Keratinocyte (primary cell): ENCODE measurements around the gene CFAP157. TPM values are rescaled to one million over a fixed set of nuclear protein-coding genes. Genes with fewer than 3 reads are reported as not detected.

Experiments used
- DNase-seq: peaks from one replicate; pipeline ENCODE4 v3.0.0-alpha.2; 2011; ENCODE audit warnings: low read depth, missing footprints, low spot score
- FAIRE-seq: peaks from 2 replicates; lab custom pipeline; 2011; peaks lifted over from hg19 to GRCh38; lab: Jason Lieb, UNC
- H2AFZ ChIP-seq: 2 replicates; pipeline ENCODE4 v1.6.0; 2012; ENCODE audit warnings: low read length, control low read depth, inconsistent platforms; ENCODE audit not compliant: control insufficient read depth
- H3K27ac ChIP-seq: 2 replicates; pipeline ENCODE4 v1.5.1; 2011; ENCODE audit warnings: low read length; ENCODE audit not compliant: control insufficient read depth, insufficient read depth
- H3K27me3 ChIP-seq: 3 replicates; pipeline ENCODE4 v1.6.0; 2011; ENCODE audit warnings: low read length; ENCODE audit not compliant: control insufficient read depth, insufficient read depth; ENCODE audit errors: extremely low read depth
- H3K36me3 ChIP-seq, 2 experiments: 2 replicates in 1 of 2; 3 replicates in 1 of 2; pipeline ENCODE4 v1.5.1; 2011; ENCODE audit warnings: low read length in 2 of 2, mild to moderate bottlenecking in 1 of 2; ENCODE audit not compliant: control insufficient read depth in 2 of 2, insufficient read depth in 2 of 2; ENCODE audit errors: extremely low read depth in 1 of 2
- H3K4me1 ChIP-seq: 3 replicates; pipeline ENCODE4 v1.5.1; 2011; ENCODE audit warnings: low read length; ENCODE audit not compliant: control insufficient read depth, insufficient read depth; ENCODE audit errors: extremely low read depth
- H3K4me2 ChIP-seq: 3 replicates; pipeline ENCODE4 v1.6.0; 2011; ENCODE audit warnings: low read depth, low read length; ENCODE audit not compliant: control insufficient read depth, insufficient read depth; ENCODE audit errors: extremely low read depth
- H3K4me3 ChIP-seq, 3 experiments: fragments of 200-600 bp in 1 of 3; sonication (generic) in 1 of 3; 2 replicates in 2 of 3; 3 replicates in 1 of 3; pipeline ENCODE4 v1.5.1; 2011 to 2016; ENCODE audit warnings: low read length in 3 of 3, mild to moderate bottlenecking in 3 of 3, control low read depth in 2 of 3, inconsistent platforms in 1 of 3, low read depth in 1 of 3, mixed read lengths in 1 of 3, mixed run types in 1 of 3, moderate library complexity in 1 of 3; ENCODE audit not compliant: control insufficient read depth in 2 of 3, insufficient read depth in 2 of 3; ENCODE audit errors: extremely low read depth in 1 of 3
- H3K79me2 ChIP-seq: 2 replicates; pipeline ENCODE4 v1.6.0; 2012; ENCODE audit warnings: low read length; ENCODE audit not compliant: control insufficient read depth, insufficient read depth
- H3K9ac ChIP-seq: 3 replicates; pipeline ENCODE4 v1.6.0; 2011; ENCODE audit warnings: low read length; ENCODE audit not compliant: control insufficient read depth, insufficient read depth; ENCODE audit errors: extremely low read depth
- H3K9me1 ChIP-seq: 3 replicates; pipeline ENCODE4 v1.6.0; 2011; ENCODE audit warnings: low read length; ENCODE audit not compliant: control insufficient read depth, insufficient read depth; ENCODE audit errors: extremely low read depth
- H3K9me3 ChIP-seq: 2 replicates; pipeline ENCODE4 v1.5.1; 2012; ENCODE audit warnings: low read depth, low read length; ENCODE audit not compliant: control insufficient read depth
- H4K20me1 ChIP-seq: 3 replicates; pipeline ENCODE4 v1.6.0; 2011; ENCODE audit warnings: low read length; ENCODE audit not compliant: control insufficient read depth, insufficient read depth; ENCODE audit errors: extremely low read depth
- EZH2 ChIP-seq: IDR thresholded peaks from one replicate; pipeline ENCODE4 v1.6.1; 2012; ENCODE audit warnings: inconsistent platforms, mild to moderate bottlenecking, low read length, moderate library complexity
- dilution Hi-C: fragments of 300-500 bp; cut with MboI; formaldehyde crosslinking; loops from one replicate; pipeline ENCODE4 v1.7.0; 2020; ENCODE audit warnings: low sequenced_read_pairs; ENCODE audit not compliant: extremely low pct_ligation_motif_present
- polyA plus RNA-seq, 5 experiments: library from polyadenylated mRNA; depleted of rRNA in 3 of 5; stranded (reverse) in 3 of 5; stranded (forward) in 1 of 5; unstranded in 1 of 5; fragments of >200 nt; gene quantifications; 1 replicate in 1 of 5; 2 replicates in 3 of 5; 3 replicates in 1 of 5; pipeline versions ENCODE4 v1.2.1 to v1.2.3, GENCODE V29; 2011 to 2012; ENCODE audit warnings: missing spikeins in 2 of 5, low read depth in 1 of 5, low replicate concordance in 1 of 5
- TF ChIP-seq, protein P1 (sequence below), 3 experiments: IDR thresholded peaks in 1 of 3; conservative IDR thresholded peaks in 1 of 3; optimal IDR thresholded peaks in 1 of 3; 2 replicates in 2 of 3; 3 replicates in 1 of 3; pipeline versions ENCODE3 to v1.5.1; 2011; ENCODE audit warnings: low read length in 3 of 3, mild to moderate bottlenecking in 3 of 3, moderate library complexity in 2 of 3, control low read depth in 1 of 3, inconsistent platforms in 1 of 3; ENCODE audit not compliant: insufficient read depth in 2 of 3; ENCODE audit errors: extremely low read depth in 1 of 3

The CFAP157 gene
- polyA plus RNA-seq, 1 donor (not counting 4 experiments of a cell fraction or from before 2014, with no cell fraction given): not detected

DNA sequence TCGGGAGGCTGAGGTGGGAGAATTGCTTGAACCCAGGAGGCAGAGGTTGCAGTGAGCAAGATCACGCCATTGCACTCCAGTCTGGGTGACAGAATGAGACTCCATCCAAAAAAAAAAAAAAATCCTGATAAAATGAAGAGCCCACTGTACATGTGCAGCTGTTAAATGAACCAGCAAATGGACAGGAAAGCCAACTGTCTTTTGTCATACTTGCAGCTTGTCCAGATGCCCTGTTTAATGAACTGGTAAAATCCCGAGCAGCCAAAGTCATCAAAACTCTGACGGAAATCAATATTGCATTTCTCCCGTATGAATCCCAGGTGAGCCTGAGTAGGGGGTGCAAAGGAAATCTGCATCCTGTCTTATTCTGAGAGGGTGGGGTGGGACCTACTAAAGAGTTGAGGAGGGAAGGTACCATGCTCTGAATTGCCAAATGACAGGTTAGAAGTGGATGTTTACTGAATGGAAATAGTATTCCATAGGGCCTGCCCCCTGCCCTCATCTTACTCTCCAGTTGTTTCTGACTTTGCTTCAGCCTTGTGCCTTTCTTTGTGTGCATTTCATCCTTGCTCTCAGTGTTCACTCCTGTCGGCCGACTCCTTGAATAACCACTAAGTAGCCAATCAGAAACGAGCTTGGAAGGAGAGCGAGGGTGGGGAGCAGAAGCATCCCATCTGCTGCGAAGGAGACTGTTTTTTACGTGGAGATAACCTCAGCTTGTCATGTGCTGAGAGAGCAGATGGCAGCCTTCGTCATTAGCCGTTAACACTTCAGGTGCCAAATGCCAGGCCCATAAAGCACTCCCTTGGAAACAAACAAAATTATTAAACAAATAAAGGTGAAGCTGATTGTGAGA lies 45.7 kb upstream of the CFAP157 start:
- Histone ChIP-seq H3K79me2 (no peaks in the 10 kb centered on the region), H4K20me1 (no peaks in the 10 kb centered on the region), H3K9me1 (no peaks in the 10 kb centered on the region), H3K4me3 (no peak overlapping the region), H3K36me3 (peaks cover 26 to 35% of the 10 kb centered on the region in 2 experiments), H3K9ac (no peak overlapping the region), H3K4me1 (no peaks in the 10 kb centered on the region), H3K27ac (no peak overlapping the region), H3K4me2 (no peak overlapping the region), H3K27me3 (no peaks in the 10 kb centered on the region), H2AFZ (no peak overlapping the region), H3K9me3 (no peaks in the 10 kb centered on the region)
- FAIRE-seq (no peak), DNase-seq (no peak)
- dilution Hi-C loops: no loop called here
- TF ChIP-seq, protein P1, sequence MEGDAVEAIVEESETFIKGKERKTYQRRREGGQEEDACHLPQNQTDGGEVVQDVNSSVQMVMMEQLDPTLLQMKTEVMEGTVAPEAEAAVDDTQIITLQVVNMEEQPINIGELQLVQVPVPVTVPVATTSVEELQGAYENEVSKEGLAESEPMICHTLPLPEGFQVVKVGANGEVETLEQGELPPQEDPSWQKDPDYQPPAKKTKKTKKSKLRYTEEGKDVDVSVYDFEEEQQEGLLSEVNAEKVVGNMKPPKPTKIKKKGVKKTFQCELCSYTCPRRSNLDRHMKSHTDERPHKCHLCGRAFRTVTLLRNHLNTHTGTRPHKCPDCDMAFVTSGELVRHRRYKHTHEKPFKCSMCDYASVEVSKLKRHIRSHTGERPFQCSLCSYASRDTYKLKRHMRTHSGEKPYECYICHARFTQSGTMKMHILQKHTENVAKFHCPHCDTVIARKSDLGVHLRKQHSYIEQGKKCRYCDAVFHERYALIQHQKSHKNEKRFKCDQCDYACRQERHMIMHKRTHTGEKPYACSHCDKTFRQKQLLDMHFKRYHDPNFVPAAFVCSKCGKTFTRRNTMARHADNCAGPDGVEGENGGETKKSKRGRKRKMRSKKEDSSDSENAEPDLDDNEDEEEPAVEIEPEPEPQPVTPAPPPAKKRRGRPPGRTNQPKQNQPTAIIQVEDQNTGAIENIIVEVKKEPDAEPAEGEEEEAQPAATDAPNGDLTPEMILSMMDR (optimal IDR thresholded peaks at IDR 0.05 in 1 of 3, IDR thresholded peaks at IDR 0.05 in 1 of 3, conservative IDR thresholded peaks at IDR 0.05 in 1 of 3; ENCODE audit: extremely low read depth in 1 of 3, insufficient read depth in 2 of 3, low read length in 3 of 3): no peak
- no peak for TF ChIP-seq EZH2

DNA sequence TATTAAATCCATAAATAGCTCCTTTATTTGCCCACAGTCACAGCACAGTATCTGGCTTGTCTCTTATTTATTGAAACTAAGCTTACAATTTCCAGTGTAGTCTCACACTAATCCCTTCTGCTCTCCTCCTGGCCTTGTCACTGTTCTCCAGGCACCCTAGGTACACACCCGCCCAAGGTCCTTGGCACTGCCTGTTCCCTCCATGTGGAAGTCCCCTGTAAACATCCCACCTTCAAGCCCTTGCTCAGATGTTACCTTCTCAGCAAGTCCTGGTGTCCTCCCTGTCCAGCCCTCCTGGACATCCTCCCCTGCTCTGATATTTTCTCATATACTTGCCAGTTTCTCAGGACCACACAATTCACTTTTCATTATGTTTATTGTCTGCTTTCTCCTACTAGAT lies 44.2 kb upstream of the CFAP157 start:
- dilution Hi-C loops: no loop called here

More for the DNA sequence above, 44.2 kb upstream of the CFAP157 start:
- FAIRE-seq: no peak
- no peak overlapping the region for H2AFZ ChIP-seq
- no peak for TF ChIP-seq EZH2
- TF ChIP-seq, protein P1 (optimal IDR thresholded peaks at IDR 0.05 in 1 of 3, IDR thresholded peaks at IDR 0.05 in 1 of 3, conservative IDR thresholded peaks at IDR 0.05 in 1 of 3; ENCODE audit: extremely low read depth in 1 of 3, insufficient read depth in 2 of 3, low read length in 3 of 3): no peak
- H3K27me3 ChIP-seq: no peaks in the 10 kb centered on the region
- H4K20me1 ChIP-seq: no peaks in the 10 kb centered on the region
- no peaks in the 10 kb centered on the region for H3K4me1 ChIP-seq
- no peaks in the 10 kb centered on the region for H3K79me2 ChIP-seq
- H3K36me3 ChIP-seq: peaks cover 26 to 36% of the 10 kb centered on the region in 2 experiments
- H3K9ac ChIP-seq: no peak overlapping the region
- no peak overlapping the region for H3K4me2 ChIP-seq
- no peak overlapping the region for H3K4me3 ChIP-seq
- no peak for DNase-seq
- H3K9me3 ChIP-seq: no peaks in the 10 kb centered on the region
- H3K9me1 ChIP-seq: no peaks in the 10 kb centered on the region
- no peak overlapping the region for H3K27ac ChIP-seq
